Renal cortex interstitium (tissue), 11 donors: ENCODE results near the gene CAMK1G. TPM values are rescaled to one million over a fixed set of nuclear protein-coding genes. Genes with fewer than 3 reads are reported as not detected.

Experiments used
- DNase-seq, 11 donors: peaks; one replicate each; pipeline ENCODE4 v3.0.0-alpha.2; 2013; ENCODE audit warnings: low read depth in 9 of 11, low spot score in 4 of 11; ENCODE audit errors: extremely low read depth in 1 of 11
- polyA plus RNA-seq, 3 donors: library from polyadenylated mRNA; unstranded; fragments of 120-200 nt; gene quantifications; one replicate each; pipeline ENCODE4 v1.2.1, GENCODE V29; 2013; ENCODE audit not compliant: insufficient read length in 3 of 3

Gene CAMK1G
- polyA plus RNA-seq, 3 donors: 5.1 to 6.6 (median 5.4) TPM

DNA sequence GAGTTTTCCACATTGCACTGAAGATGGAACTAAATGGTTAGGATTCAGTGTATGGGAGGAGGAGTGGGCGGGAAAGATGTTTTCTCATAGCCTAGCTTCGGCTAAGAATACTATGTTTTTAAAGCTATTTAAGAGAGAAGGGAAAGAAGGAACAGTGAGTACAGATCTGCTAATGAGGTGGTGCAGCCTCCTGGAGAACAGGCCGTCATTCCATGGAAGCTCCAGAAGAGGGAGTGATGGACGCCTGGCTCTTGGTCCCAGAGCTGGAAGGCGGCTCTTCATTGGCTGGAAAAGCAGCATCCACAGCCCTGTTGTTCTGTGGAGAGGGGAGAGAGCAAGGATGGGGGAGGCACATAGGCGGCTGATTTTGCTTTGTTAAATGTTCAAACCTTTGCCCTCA, 6.9 kb downstream of the CAMK1G start:
- DNase-seq: no peak

DNA sequence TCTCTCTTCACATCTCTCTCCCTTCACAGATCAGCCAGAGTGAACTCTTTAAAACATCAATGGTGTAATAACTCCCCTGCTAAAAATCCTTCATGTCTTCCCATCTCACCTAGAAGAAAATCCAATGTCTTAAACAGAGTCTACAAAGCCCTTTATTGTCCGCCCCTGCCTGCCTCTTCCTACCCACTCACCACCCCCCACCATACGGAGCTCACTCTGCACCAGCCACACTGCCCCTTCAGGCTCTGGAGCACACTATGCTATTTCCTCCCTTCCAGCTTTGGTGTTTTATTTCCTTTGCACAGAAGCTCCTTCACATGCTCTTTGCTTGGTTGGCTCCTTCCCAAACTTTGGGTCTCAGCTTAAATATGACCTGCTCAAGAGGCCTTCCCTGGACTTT, 10.2 kb downstream of the CAMK1G start:
- DNase-seq: no peak

DNA sequence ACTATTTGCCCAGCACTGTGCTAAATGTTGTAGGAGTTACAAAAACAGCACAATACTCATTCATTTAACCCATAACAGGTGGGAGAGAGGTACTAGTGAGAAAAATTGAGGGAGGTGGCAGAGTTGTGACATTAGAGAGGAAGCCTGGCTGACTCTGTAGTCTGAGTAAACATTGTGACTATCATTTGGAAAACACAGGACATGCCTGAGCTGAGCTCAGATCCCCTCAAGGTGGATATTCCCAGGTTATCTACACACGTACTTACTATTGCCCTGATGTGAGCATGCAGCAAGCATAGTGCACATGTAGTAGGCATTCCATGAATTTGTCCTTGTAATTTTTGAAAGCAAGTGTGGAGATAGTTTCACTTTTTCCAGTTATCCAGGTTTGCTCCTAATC, 10.9 kb downstream of the CAMK1G start:
- DNase-seq: no peak

DNA sequence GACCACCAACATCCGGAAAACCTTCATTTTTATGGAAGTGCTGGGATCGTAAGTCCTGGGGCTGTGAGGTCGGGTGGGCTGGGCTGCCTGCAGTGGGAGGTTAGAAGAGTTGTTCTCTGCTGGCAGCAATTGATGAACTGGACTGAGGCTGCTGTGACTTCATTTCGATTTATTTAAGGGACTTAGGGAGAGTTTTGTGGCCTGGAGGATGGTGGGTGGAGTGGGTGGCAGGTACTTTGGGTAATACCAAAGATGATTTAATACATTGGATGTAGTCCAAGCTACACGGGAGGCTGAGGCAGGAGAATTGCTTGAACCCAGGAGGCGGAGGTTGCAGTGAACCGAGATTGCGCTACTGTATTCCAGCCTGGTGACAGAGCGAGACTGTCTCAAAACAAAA, 11.5 kb downstream of the CAMK1G start:
- no peak for DNase-seq

- DNase-seq: no peak
These were observed 12.2 kb downstream of the CAMK1G start for GRCh38 chr1:209595599-209596285.

DNA sequence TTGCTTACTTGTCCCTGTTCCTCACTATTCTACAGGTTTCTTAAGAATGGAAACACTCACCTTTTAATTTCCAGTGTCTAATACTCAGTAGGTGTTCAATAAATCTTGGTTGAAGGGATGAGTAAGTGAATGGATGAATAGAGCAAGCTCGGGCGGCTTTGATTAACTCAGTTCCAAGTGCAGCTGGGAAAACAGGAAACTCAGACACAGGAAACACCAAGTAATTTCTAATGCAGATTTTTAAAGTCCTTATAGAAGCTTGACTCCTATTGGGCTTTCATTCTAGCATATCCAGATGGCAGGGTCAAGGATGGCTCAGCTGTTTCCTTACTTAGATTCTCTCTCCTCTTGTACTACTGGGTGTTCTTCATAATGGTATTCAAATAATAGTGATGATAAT, 14.0 kb downstream of the CAMK1G start:
- DNase-seq: no peak

- DNase-seq: no peak
These were observed 14.7 kb downstream of the CAMK1G start for GRCh38 chr1:209598227-209598626.

DNA sequence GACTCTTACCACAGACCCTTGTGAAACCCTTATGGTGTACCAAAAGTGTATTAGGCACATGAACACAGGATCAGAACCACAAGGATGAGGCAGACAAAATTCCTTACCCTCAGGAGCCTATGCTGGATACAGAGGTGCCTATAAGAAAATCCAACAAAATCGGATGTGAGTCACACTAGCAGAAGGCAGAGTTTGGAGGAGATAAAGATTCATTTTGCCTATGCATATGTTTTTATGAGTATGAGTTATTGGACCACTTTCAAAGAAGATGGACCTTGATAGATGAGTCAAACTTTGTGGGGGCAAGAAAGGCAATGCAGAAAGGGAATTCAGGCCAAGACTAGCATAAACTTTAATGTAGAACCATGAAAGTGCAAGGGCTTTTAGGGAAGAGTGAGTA, 17.0 kb downstream of the CAMK1G start:
- no peak for DNase-seq

GRCh38 chr1:209601809-209602657, 18.5 kb downstream of the CAMK1G start:
- no peak for DNase-seq

- DNase-seq: no peak
These were observed 20.4 kb downstream of the CAMK1G start for GRCh38 chr1:209603877-209604276.

GRCh38 chr1:209607102-209607794, 23.7 kb downstream of the CAMK1G start:
- DNase-seq: no peak

GRCh38 chr1:209607795-209608178, 24.3 kb downstream of the CAMK1G start:
- DNase-seq: no peak

DNA sequence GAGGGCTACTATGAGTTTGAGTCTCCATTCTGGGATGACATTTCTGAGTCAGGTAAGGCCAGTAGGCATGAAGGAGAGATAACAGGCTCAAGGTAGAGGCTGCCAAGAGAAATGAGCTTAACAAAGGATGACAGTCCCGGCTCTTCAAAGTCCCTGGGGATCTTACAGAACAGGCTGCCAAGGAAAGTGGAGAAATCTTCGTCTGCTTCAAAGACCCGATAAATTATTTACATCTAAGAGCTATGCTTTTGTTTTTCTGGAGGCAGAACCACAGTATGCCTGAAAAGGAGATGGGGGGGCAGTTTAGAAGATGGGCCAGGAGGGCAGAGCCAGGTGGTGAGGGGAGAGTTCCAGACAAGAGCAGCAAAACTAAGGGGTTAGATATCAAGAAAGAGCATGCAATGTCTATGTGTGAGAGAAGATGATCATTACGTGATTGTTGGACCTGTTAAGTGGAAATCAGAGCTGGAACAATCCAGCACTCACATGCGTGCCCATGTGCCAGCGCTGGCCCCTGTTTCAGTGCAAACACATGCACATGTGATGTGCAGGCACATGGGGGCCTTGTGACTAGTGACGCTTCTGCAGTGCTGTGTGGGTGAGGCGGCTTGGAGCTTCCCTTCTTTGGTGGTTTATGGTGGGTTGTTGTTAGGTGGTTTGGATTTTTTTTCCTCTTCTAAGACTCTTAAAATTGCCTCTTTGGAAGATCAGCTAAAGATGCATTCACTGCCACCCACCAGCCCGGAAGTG, 25.7 kb downstream of the CAMK1G start:
- DNase-seq: no peak

DNA sequence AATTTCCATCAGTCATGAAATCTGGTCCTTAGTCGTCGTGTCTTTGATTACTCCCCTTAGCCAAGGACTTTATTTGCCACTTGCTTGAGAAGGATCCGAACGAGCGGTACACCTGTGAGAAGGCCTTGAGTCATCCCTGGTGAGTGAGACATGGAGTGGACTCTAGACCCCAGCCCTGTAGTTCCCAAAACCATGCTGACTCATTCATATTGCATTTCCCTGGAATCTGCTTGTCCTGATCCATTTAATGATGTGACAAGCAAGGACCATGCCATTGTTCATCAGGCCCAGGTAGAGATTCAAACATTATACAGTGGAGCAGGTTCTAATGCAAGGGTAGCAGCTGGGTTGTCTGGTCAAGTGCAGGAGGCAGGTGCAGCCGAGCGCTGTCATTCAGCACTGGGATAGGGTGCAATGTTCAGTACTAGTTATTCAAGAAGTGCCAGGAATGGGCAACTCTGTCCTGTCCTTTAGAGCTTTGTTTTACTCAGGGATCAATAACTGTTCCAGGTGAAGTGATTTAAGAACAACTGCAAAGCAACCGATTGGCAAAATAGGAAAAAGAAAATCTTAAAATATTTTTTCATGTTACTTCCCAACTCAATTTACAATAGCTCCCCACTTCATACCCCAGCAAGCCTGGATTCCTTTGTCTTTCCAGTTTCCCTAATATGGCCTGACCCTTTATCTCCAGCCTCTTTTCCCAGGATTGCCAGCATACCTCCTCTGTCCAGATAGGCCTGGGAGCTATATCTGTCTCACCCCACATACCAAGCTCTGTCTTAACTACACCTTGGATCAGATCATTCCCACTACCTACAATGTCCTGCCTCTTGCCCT, 26.5 kb downstream of the CAMK1G start:
- DNase-seq: no peak

GRCh38 chr1:209610631-209610905, 27.1 kb downstream of the CAMK1G start:
- DNase-seq: no peak

DNA sequence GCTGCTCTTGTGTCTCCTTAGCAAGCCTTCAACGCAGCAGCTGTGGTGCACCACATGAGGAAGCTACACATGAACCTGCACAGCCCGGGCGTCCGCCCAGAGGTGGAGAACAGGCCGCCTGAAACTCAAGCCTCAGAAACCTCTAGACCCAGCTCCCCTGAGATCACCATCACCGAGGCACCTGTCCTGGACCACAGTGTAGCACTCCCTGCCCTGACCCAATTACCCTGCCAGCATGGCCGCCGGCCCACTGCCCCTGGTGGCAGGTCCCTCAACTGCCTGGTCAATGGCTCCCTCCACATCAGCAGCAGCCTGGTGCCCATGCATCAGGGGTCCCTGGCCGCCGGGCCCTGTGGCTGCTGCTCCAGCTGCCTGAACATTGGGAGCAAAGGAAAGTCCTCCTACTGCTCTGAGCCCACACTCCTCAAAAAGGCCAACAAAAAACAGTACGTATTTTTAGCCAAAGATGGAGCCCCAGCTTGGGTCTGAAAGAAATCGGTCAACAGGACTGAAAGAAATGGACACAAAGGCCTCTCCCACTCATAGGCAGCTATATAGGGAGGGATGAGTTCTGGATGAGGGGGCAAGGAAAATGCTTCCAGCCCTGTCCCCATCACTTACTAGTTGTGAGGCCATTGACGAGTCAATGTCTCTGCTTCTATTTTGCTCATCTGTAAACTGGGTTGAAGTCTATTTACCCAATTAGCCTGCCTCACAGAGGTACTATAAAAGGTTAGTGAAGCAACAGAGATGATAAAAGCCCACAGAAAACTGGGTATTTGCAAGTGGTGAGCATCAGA, 28.5 kb downstream of the CAMK1G start:
- no peak for DNase-seq

- no peak for DNase-seq
These were observed 29.3 kb downstream of the CAMK1G start for GRCh38 chr1:209612646-209613399.
